Suprapubic skin (tissue), 4 donors: Measurements from ENCODE around the gene PAX5.

ENCODE experiments used
- CTCF ChIP-seq, 2 donors: fragments of 200-600 bp in 1 of 2; fragments of 450-650 bp in 1 of 2; sonication (generic) in 1 of 2; IDR thresholded peaks; one replicate each; pipeline ENCODE4 v1.5.1; 2016 to 2019; ENCODE audit warnings: antibody characterized with exemption in 2 of 2, mild to moderate bottlenecking in 1 of 2, moderate library complexity in 1 of 2
- POLR2A ChIP-seq, 2 donors: fragments of 450-650 bp; IDR thresholded peaks; one replicate each; pipeline ENCODE4 v1.6.1; 2017; ENCODE audit warnings: antibody characterized with exemption in 2 of 2, mild to moderate bottlenecking in 2 of 2, moderate library complexity in 2 of 2
- POLR2AphosphoS5 ChIP-seq, 3 donors: sonication (generic); formaldehyde crosslinking; IDR thresholded peaks; one replicate each; pipeline ENCODE4 v1.6.1; 2017; ENCODE audit warnings: antibody characterized with exemption in 3 of 3

- no peak for TF ChIP-seq CTCF (IDR thresholded peaks at IDR 0.05)
- no peak for TF ChIP-seq POLR2AphosphoS5 (IDR thresholded peaks at IDR 0.05)
- no peak for TF ChIP-seq POLR2A (IDR thresholded peaks at IDR 0.05)
Observed at GRCh38 chr9:36891341-36891811, 142.7 kb downstream of the PAX5 start.
